H9 (cell line): Measurements from ENCODE around the gene PAK2. TPM values are rescaled to one million over a fixed set of nuclear protein-coding genes. Genes with fewer than 3 reads are reported as not detected.

ENCODE experiments used
- DNase-seq: peaks from one replicate; pipeline ENCODE4 v3.0.0-alpha.2; 2017
- H2AFZ ChIP-seq: one replicate; pipeline ENCODE4 v1.6.1; 2013; ENCODE audit warnings: mild to moderate bottlenecking, low read length, control low read depth, moderate library complexity
- H2AK5ac ChIP-seq: 2 replicates; pipeline ENCODE4 v1.6.1; 2013; ENCODE audit warnings: low read length, control low read depth, mixed read lengths; ENCODE audit not compliant: insufficient read length
- H2BK120ac ChIP-seq: one replicate; pipeline ENCODE4 v1.6.1; 2013; ENCODE audit warnings: low read depth, mild to moderate bottlenecking, low read length, control low read depth, inconsistent platforms; ENCODE audit not compliant: poor library complexity, severe bottlenecking
- H2BK12ac ChIP-seq: 2 replicates; pipeline ENCODE4 v1.6.1; 2013; ENCODE audit warnings: low read length, control low read depth, mixed read lengths, low read depth; ENCODE audit not compliant: insufficient read length
- H2BK15ac ChIP-seq: 2 replicates; pipeline ENCODE4 v1.6.1; 2013; ENCODE audit warnings: low read depth, low read length, control low read depth
- H2BK20ac ChIP-seq: one replicate; pipeline ENCODE4 v1.6.1; 2013; ENCODE audit warnings: low read depth, mild to moderate bottlenecking, low read length, control low read depth, inconsistent platforms; ENCODE audit not compliant: poor library complexity, severe bottlenecking
- H2BK5ac ChIP-seq: 2 replicates; pipeline ENCODE4 v1.6.1; 2013; ENCODE audit warnings: low read length, control low read depth, mixed read lengths; ENCODE audit not compliant: insufficient read length
- H3K14ac ChIP-seq: 2 replicates; pipeline ENCODE4 v1.6.1; 2013; ENCODE audit warnings: low read length, control low read depth; ENCODE audit not compliant: insufficient read depth
- H3K18ac ChIP-seq: 2 replicates; pipeline ENCODE4 v1.6.1; 2013; ENCODE audit warnings: low read depth, mild to moderate bottlenecking, mixed read lengths, low read length, control low read depth; ENCODE audit not compliant: insufficient read length
- H3K23ac ChIP-seq: 2 replicates; pipeline ENCODE4 v1.6.1; 2013; ENCODE audit warnings: low read length, control low read depth, mixed read lengths, low read depth; ENCODE audit not compliant: insufficient read length
- H3K23me2 ChIP-seq: 2 replicates; pipeline ENCODE4 v1.6.1; 2013; ENCODE audit warnings: low read depth, mild to moderate bottlenecking, mixed read lengths, low read length, control low read depth; ENCODE audit not compliant: insufficient read length, poor library complexity, severe bottlenecking
- H3K27ac ChIP-seq: 2 replicates; pipeline ENCODE4 v1.5.1; 2013; ENCODE audit warnings: low read length, control low read depth, mixed read lengths, low read depth; ENCODE audit not compliant: insufficient read length
- H3K27me3 ChIP-seq: 2 replicates; pipeline ENCODE4 v1.6.1; 2013; ENCODE audit warnings: low read length, control low read depth, inconsistent platforms; ENCODE audit not compliant: insufficient read depth
- H3K4ac ChIP-seq: 2 replicates; pipeline ENCODE4 v1.6.1; 2013; ENCODE audit warnings: low read depth, mild to moderate bottlenecking, control low read depth, inconsistent platforms, low read length, moderate library complexity
- H3K4me1 ChIP-seq: 2 replicates; pipeline ENCODE4 v1.6.1; 2013; ENCODE audit warnings: low read length, control low read depth, inconsistent platforms; ENCODE audit not compliant: insufficient read depth
- H3K4me2 ChIP-seq: 2 replicates; pipeline ENCODE4 v1.6.1; 2013; ENCODE audit warnings: low read length, control low read depth, mixed read lengths; ENCODE audit not compliant: insufficient read length, insufficient read depth
- H3K56ac ChIP-seq: 2 replicates; pipeline ENCODE4 v1.6.1; 2013; ENCODE audit warnings: low read depth, mild to moderate bottlenecking, mixed read lengths, low read length, control low read depth; ENCODE audit not compliant: insufficient read length
- H3K79me1 ChIP-seq: 2 replicates; pipeline ENCODE4 v1.6.1; 2013; ENCODE audit warnings: low read depth, mild to moderate bottlenecking, moderate library complexity, low read length, control low read depth, inconsistent platforms; ENCODE audit not compliant: insufficient read depth, poor library complexity, severe bottlenecking
- H3K79me2 ChIP-seq: 2 replicates; pipeline ENCODE4 v1.6.1; 2013; ENCODE audit warnings: low read length, control low read depth, inconsistent platforms; ENCODE audit not compliant: insufficient read depth
- H3K9ac ChIP-seq: 2 replicates; pipeline ENCODE4 v1.6.1; 2013; ENCODE audit warnings: low read length, control low read depth, mixed read lengths; ENCODE audit not compliant: insufficient read length; ENCODE audit errors: extremely low read depth
- H3K9me3 ChIP-seq: one replicate; pipeline ENCODE4 v1.6.1; 2013; ENCODE audit warnings: low read depth, low read length, inconsistent platforms; ENCODE audit not compliant: control insufficient read depth
- H3T11ph ChIP-seq: one replicate; pipeline ENCODE4 v1.6.1; 2013; ENCODE audit warnings: mild to moderate bottlenecking, low read length, control low read depth, inconsistent platforms
- H4K20me1 ChIP-seq: one replicate; pipeline ENCODE4 v1.6.1; 2013; ENCODE audit not compliant: control insufficient read depth, insufficient read length, insufficient read depth
- H4K5ac ChIP-seq: 2 replicates; pipeline ENCODE4 v1.6.1; 2013; ENCODE audit warnings: low read depth, mild to moderate bottlenecking, mixed read lengths, low read length, control low read depth; ENCODE audit not compliant: insufficient read length
- H4K8ac ChIP-seq: replicated peaks from 2 replicates; pipeline ENCODE4 v1.6.1; 2013; ENCODE audit warnings: low read length, control low read depth, mixed read lengths, low read depth; ENCODE audit not compliant: insufficient read length
- H4K91ac ChIP-seq: 2 replicates; pipeline ENCODE4 v1.6.1; 2013; ENCODE audit warnings: low read depth, mild to moderate bottlenecking, moderate library complexity, mixed read lengths, low read length, control low read depth; ENCODE audit not compliant: insufficient read length
- H3K27ac Mint-ChIP-seq, 3 experiments: 2 replicates in 2 of 3; 3 replicates in 1 of 3; pipeline ENCODE4 v1.8.0; 2020 to 2021; ENCODE audit warnings: mixed read lengths in 3 of 3, mild to moderate bottlenecking in 1 of 3, moderate library complexity in 1 of 3
- H3K27me3 Mint-ChIP-seq: 2 replicates; pipeline ENCODE4 v1.8.0; 2021; ENCODE audit warnings: low read depth, mild to moderate bottlenecking, moderate library complexity, mixed read lengths
- H3K36me3 Mint-ChIP-seq, 3 experiments: 2 replicates in 2 of 3; 3 replicates in 1 of 3; pipeline ENCODE4 v1.8.0; 2020 to 2021; ENCODE audit warnings: low read depth in 3 of 3, mixed read lengths in 3 of 3; ENCODE audit not compliant: insufficient read depth in 1 of 3
- H3K4me1 Mint-ChIP-seq, 2 experiments: 2 replicates each; pipeline ENCODE4 v1.8.0; 2020; ENCODE audit warnings: mixed read lengths in 2 of 2
- H3K4me3 Mint-ChIP-seq, 2 experiments: 2 replicates in 1 of 2; 3 replicates in 1 of 2; pipeline ENCODE4 v1.8.0; 2020 to 2021; ENCODE audit warnings: mild to moderate bottlenecking in 2 of 2, mixed read lengths in 2 of 2, moderate library complexity in 1 of 2
- H3K9me3 Mint-ChIP-seq, 2 experiments: 2 replicates in 1 of 2; 3 replicates in 1 of 2; pipeline ENCODE4 v1.8.0; 2020; ENCODE audit warnings: mild to moderate bottlenecking in 2 of 2, mixed read lengths in 2 of 2, moderate library complexity in 1 of 2
- WGBS: extraction: QIAGEN DNeasy Blood & Tissue Kit; methylation state at CpG from one replicate; pipeline ENCODE4 v1.1.7; 2013; ENCODE audit warnings: missing lambda C conversion rate, low lambda C conversion rate, mixed read lengths; ENCODE audit not compliant: insufficient read length; ENCODE audit errors: extremely low coverage; 5-methylcytosine and 5-hydroxymethylcytosine counted together
- total RNA-seq: library from RNA; stranded (reverse); gene quantifications from 2 replicates; pipeline ENCODE4 v1.2.1, GENCODE V29; 2021
- TF ChIP-seq, protein P1 (sequence below): fragments of 200-600 bp; sonication (generic); conservative IDR thresholded peaks from 3 replicates; pipeline ENCODE4 v1.8.0; 2021; ENCODE audit warnings: antibody characterized with exemption, mild to moderate bottlenecking

Gene PAK2
- total RNA-seq, 1 experiment from 2014 or later = 65.7 TPM

DNA sequence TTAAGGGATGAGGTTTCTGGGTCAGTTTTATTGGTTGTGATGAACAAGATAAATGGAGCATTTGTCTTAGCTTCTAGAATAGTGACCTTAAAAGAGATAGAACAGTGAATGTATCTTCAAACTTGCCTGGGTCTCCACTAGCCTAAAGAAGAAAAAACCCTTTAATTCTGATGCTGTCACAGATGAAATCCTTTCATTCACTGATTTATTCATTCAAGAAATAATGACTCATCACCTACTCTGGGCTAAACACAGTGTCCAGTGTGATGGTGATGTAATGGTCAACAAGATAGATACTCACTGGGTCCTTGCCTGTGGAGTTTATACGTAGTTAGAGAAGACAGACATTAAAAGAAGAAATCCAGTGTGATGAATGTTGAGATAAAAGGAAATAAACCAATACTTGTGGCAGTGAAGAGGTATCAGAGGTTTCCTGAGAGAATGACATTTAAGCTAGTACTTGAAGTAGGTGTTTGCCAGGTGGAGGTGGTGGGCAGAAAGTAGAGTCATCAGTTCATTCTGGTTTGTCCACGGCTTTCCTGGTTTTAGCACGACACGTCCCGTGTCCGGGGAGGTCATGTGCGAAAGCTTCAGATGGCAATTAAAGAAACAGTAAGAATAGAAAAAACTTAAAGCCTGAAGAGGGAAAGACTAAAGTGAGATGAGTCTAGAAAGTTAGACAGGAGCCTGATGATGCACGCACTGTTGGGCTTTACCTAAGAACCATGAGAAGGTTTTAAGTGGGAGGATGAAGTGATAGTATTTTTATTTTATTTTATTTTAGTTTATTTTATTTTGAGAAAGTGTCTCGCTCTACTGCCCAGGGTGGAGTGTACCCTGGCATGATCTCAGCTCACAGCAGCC is 18.5 kb downstream of the PAK2 start:
- Histone ChIP-seq H3K56ac (no peak overlapping the region), H2BK5ac (no peak overlapping the region), H4K8ac (no peak overlapping the region), H3K4ac (no peak overlapping the region), H2BK12ac (no peak overlapping the region), H2BK120ac (no peak overlapping the region), H3K9me3 (peaks cover 11% of the 10 kb centered on the region), H3K23ac (no peak overlapping the region), H4K5ac (no peak overlapping the region), H2AK5ac (no peak overlapping the region), H3K18ac (no peak overlapping the region), H2AFZ (no peak overlapping the region), H3K23me2 (no peaks in the 10 kb centered on the region), H3K79me1 (peaks cover 21% of the 10 kb centered on the region), H3K79me2 (peaks cover 47% of the 10 kb centered on the region; the same call in 1 of the 2 replicates), H4K20me1 (no peaks in the 10 kb centered on the region), H3K4me2 (no peak overlapping the region), H3K9ac (no peak overlapping the region), H3K4me1 (peaks cover 3% of the 10 kb centered on the region; the same call in 1 of the 2 replicates), H4K91ac (no peak overlapping the region), H3K27ac (no peak overlapping the region), H2BK20ac (no peak overlapping the region), H3T11ph (no peak overlapping the region), H2BK15ac (no peak overlapping the region), H3K14ac (no peak overlapping the region), H3K27me3 (no peaks in the 10 kb centered on the region)
- TF ChIP-seq, protein P1, sequence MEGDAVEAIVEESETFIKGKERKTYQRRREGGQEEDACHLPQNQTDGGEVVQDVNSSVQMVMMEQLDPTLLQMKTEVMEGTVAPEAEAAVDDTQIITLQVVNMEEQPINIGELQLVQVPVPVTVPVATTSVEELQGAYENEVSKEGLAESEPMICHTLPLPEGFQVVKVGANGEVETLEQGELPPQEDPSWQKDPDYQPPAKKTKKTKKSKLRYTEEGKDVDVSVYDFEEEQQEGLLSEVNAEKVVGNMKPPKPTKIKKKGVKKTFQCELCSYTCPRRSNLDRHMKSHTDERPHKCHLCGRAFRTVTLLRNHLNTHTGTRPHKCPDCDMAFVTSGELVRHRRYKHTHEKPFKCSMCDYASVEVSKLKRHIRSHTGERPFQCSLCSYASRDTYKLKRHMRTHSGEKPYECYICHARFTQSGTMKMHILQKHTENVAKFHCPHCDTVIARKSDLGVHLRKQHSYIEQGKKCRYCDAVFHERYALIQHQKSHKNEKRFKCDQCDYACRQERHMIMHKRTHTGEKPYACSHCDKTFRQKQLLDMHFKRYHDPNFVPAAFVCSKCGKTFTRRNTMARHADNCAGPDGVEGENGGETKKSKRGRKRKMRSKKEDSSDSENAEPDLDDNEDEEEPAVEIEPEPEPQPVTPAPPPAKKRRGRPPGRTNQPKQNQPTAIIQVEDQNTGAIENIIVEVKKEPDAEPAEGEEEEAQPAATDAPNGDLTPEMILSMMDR = no peak
- H3K36me3 Mint-ChIP-seq = peaks cover 68 to 76% (median 75%) of the 10 kb centered on the region in 3 experiments
- peaks cover 6 to 10% of the 10 kb centered on the region in 2 experiments; a peak in 3 of 4 replicates for H3K4me1 Mint-ChIP-seq
- no peak for DNase-seq
- H3K27me3 Mint-ChIP-seq = no peaks in the 10 kb centered on the region
- H3K4me3 Mint-ChIP-seq = no peak overlapping the region; a peak in 1 of 5 replicates
- H3K9me3 Mint-ChIP-seq = peaks cover 37 to 56% of the 10 kb centered on the region in 2 experiments
- H3K27ac Mint-ChIP-seq = 0 out of 7 replicates have a peak overlapping the region, but pooled peaks of 1 of the 3 experiments have one; percentile 68
- WGBS = no CpG with 5 or more reads among the region's 9 CpGs
